Stomach smooth muscle (tissue), 2 donors: ENCODE data around the gene GMEB2.
"Not testable (repeated sequence)": the region's sequence is repeated elsewhere in the genome, so short reads cannot be mapped to it uniquely, and the experiment has no call there.

Experiments used
- H3K27ac ChIP-seq: one replicate; pipeline ENCODE4 v1.7.0; 2013; ENCODE audit warnings: mild to moderate bottlenecking, low read length, inconsistent platforms
- H3K27me3 ChIP-seq, 2 donors: one replicate each; pipeline ENCODE4 v1.7.0; 2013; ENCODE audit warnings: low read length in 2 of 2; ENCODE audit not compliant: insufficient read depth in 2 of 2, control insufficient read depth in 1 of 2
- H3K36me3 ChIP-seq, 2 donors: one replicate each; pipeline ENCODE4 v1.7.0; 2013; ENCODE audit warnings: low read length in 2 of 2; ENCODE audit not compliant: control insufficient read depth in 2 of 2, insufficient read depth in 2 of 2
- H3K4me1 ChIP-seq: one replicate; pipeline ENCODE4 v1.7.0; 2013; ENCODE audit warnings: low read length; ENCODE audit not compliant: control insufficient read depth, insufficient read depth
- H3K4me3 ChIP-seq, 2 donors: one replicate each; pipeline ENCODE4 v1.7.0; 2013; ENCODE audit warnings: low read length in 2 of 2
- H3K9ac ChIP-seq, 2 donors: one replicate each; pipeline ENCODE4 v1.7.0; 2013; ENCODE audit warnings: low read length in 2 of 2, mild to moderate bottlenecking in 1 of 2
- H3K9me3 ChIP-seq, 2 donors: one replicate each; pipeline ENCODE4 v1.7.0; 2013; ENCODE audit warnings: low read length in 2 of 2; ENCODE audit not compliant: control insufficient read depth in 2 of 2
- donor health status: healthy.
- donor health status: Pancreatic carcinoma.

The GMEB2 gene

GRCh38 chr20:63622096-63622495 lies 4.8 kb downstream of the GMEB2 start:
- no peaks in the 10 kb centered on the region for H3K27me3 ChIP-seq
- no peak overlapping the region for H3K9ac ChIP-seq
- peaks cover 5% of the 10 kb centered on the region for H3K4me1 ChIP-seq
- peaks cover 7 to 11% of the 10 kb centered on the region in 2 donors for H3K36me3 ChIP-seq
- no peaks in the 10 kb centered on the region for H3K9me3 ChIP-seq
- H3K4me3 ChIP-seq, result no peak overlapping the region
- no peak overlapping the region for H3K27ac ChIP-seq

- H3K9ac ChIP-seq, result no peak overlapping the region
- H3K27ac ChIP-seq, result no peak overlapping the region
- no peaks in the 10 kb centered on the region for H3K9me3 ChIP-seq
- H3K27me3 ChIP-seq, result no peaks in the 10 kb centered on the region
- peaks cover 5% of the 10 kb centered on the region for H3K4me1 ChIP-seq
- no peak overlapping the region for H3K4me3 ChIP-seq
- peaks cover 7 to 13% of the 10 kb centered on the region in 2 donors for H3K36me3 ChIP-seq
Measured at GRCh38 chr20:63620991-63621390, 5.9 kb downstream of the GMEB2 start.

GRCh38 chr20:63619505-63619904 lies 7.4 kb downstream of the GMEB2 start:
- Histone ChIP-seq H3K9me3 (no peaks in the 10 kb centered on the region), H3K4me1 (no peaks in the 10 kb centered on the region), H3K4me3 (no peak overlapping the region), H3K27ac (no peak overlapping the region), H3K9ac (no peak overlapping the region), H3K36me3 (peaks cover 10 to 13% of the 10 kb centered on the region in 2 donors), H3K27me3 (no peaks in the 10 kb centered on the region)

- Histone ChIP-seq H3K9me3 (no peaks in the 10 kb centered on the region), H3K4me3 (no peak overlapping the region), H3K9ac (no peak overlapping the region), H3K27me3 (no peaks in the 10 kb centered on the region), H3K36me3 (peaks cover 10 to 13% of the 10 kb centered on the region in 2 donors), H3K4me1 (no peaks in the 10 kb centered on the region), H3K27ac (no peak overlapping the region)
Measured at GRCh38 chr20:63619086-63619485, 7.8 kb downstream of the GMEB2 start.

- Histone ChIP-seq H3K27ac (no peak overlapping the region), H3K9me3 (no peaks in the 10 kb centered on the region), H3K4me3 (no peak overlapping the region), H3K36me3 (peaks cover 10 to 13% of the 10 kb centered on the region in 2 donors), H3K4me1 (no peaks in the 10 kb centered on the region), H3K9ac (no peak overlapping the region), H3K27me3 (no peaks in the 10 kb centered on the region)
Measured at GRCh38 chr20:63618291-63618980, 8.5 kb downstream of the GMEB2 start.

- H3K9ac ChIP-seq, result no peak overlapping the region
- no peak overlapping the region for H3K4me3 ChIP-seq
- peaks cover 10 to 13% of the 10 kb centered on the region in 2 donors for H3K36me3 ChIP-seq
- no peaks in the 10 kb centered on the region for H3K9me3 ChIP-seq
- no peaks in the 10 kb centered on the region for H3K4me1 ChIP-seq
- H3K27ac ChIP-seq, result no peak overlapping the region
- H3K27me3 ChIP-seq, result no peaks in the 10 kb centered on the region
Measured at GRCh38 chr20:63617876-63618265, 9.0 kb downstream of the GMEB2 start.

- no peak overlapping the region for H3K4me3 ChIP-seq
- H3K27ac ChIP-seq, result no peak overlapping the region
- no peaks in the 10 kb centered on the region for H3K9me3 ChIP-seq
- H3K9ac ChIP-seq, result no peak overlapping the region
- H3K27me3 ChIP-seq, result no peaks in the 10 kb centered on the region
- H3K4me1 ChIP-seq, result no peaks in the 10 kb centered on the region
- H3K36me3 ChIP-seq, result peaks cover 10 to 13% of the 10 kb centered on the region in 2 donors
Measured at GRCh38 chr20:63617092-63617875, 9.6 kb downstream of the GMEB2 start.

- H3K36me3 ChIP-seq, result peaks cover 10 to 13% of the 10 kb centered on the region in 2 donors
- not testable (repeated sequence) for H3K9ac ChIP-seq, H3K4me1 ChIP-seq, H3K27me3 ChIP-seq, H3K9me3 ChIP-seq, H3K27ac ChIP-seq, H3K4me3 ChIP-seq
Measured at GRCh38 chr20:63613863-63614594, 12.9 kb downstream of the GMEB2 start.

- Histone ChIP-seq H3K27me3 (no peaks in the 10 kb centered on the region), H3K4me3 (no peak overlapping the region), H3K9me3 (no peaks in the 10 kb centered on the region), H3K9ac (no peak overlapping the region), H3K36me3 (peaks cover 3 to 5% of the 10 kb centered on the region in 2 donors), H3K27ac (no peak overlapping the region), H3K4me1 (no peaks in the 10 kb centered on the region)
Measured at GRCh38 chr20:63612276-63612931, 14.5 kb downstream of the GMEB2 start.

GRCh38 chr20:63611646-63612045 lies 15.3 kb downstream of the GMEB2 start:
- Histone ChIP-seq H3K9ac (no peak overlapping the region), H3K9me3 (no peaks in the 10 kb centered on the region), H3K27me3 (no peaks in the 10 kb centered on the region), H3K36me3 (peaks cover 0 to 3% of the 10 kb centered on the region in 2 donors), H3K27ac (no peak overlapping the region), H3K4me1 (no peaks in the 10 kb centered on the region), H3K4me3 (no peak overlapping the region)
